SK-N-SH (cell line): ENCODE results near the gene SDF4.

Source experiments
- EP300 ChIP-seq, 2 experiments: IDR thresholded peaks; 2 replicates each; pipeline versions ENCODE4 v1.4.0 to v1.6.1; 2012; ENCODE audit warnings: borderline replicate concordance in 1 of 2, low read depth in 1 of 2, low read length in 1 of 2
- GATA2 ChIP-seq: sonication (generic); formaldehyde crosslinking; IDR thresholded peaks from 2 replicates; pipeline ENCODE4 v1.5.0; 2020; ENCODE audit warnings: mild to moderate bottlenecking, missing genetic modification reagents
- MXI1 ChIP-seq: IDR thresholded peaks from 2 replicates; pipeline ENCODE4 v1.6.1; 2012; ENCODE audit warnings: mild to moderate bottlenecking, low read depth, low read length, improper control_type of control experiment
- TF ChIP-seq, protein P1 (sequence below): fragments of 200-600 bp; sonication (generic); IDR thresholded peaks from 2 replicates; pipeline ENCODE4 v1.6.1; 2017; ENCODE audit warnings: antibody characterized with exemption, mild to moderate bottlenecking, moderate library complexity
- TF ChIP-seq, protein P2 (sequence below): IDR thresholded peaks from 2 replicates; pipeline ENCODE4 v1.6.1; 2012; ENCODE audit warnings: mild to moderate bottlenecking, low read depth, low read length, moderate library complexity

DNA sequence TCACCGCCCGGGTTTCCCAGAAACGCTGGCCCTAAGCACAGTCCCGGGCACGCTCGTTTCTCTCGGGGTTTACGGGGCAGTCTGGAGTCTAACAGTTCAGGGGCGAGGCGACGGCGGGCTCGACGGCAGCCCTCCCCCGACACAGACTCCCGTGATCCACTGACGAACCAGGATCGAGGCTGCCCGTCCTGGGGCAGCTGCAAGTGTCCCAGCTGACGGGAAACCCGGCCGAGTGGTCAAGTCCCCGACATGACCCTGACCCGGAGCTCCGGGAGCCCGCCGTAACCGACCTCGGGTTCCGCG lies 41.4 kb upstream of the SDF4 start:
- TF ChIP-seq, protein P1, sequence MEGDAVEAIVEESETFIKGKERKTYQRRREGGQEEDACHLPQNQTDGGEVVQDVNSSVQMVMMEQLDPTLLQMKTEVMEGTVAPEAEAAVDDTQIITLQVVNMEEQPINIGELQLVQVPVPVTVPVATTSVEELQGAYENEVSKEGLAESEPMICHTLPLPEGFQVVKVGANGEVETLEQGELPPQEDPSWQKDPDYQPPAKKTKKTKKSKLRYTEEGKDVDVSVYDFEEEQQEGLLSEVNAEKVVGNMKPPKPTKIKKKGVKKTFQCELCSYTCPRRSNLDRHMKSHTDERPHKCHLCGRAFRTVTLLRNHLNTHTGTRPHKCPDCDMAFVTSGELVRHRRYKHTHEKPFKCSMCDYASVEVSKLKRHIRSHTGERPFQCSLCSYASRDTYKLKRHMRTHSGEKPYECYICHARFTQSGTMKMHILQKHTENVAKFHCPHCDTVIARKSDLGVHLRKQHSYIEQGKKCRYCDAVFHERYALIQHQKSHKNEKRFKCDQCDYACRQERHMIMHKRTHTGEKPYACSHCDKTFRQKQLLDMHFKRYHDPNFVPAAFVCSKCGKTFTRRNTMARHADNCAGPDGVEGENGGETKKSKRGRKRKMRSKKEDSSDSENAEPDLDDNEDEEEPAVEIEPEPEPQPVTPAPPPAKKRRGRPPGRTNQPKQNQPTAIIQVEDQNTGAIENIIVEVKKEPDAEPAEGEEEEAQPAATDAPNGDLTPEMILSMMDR = no peak
- no peak for TF ChIP-seq MXI1
- TF ChIP-seq, protein P2, sequence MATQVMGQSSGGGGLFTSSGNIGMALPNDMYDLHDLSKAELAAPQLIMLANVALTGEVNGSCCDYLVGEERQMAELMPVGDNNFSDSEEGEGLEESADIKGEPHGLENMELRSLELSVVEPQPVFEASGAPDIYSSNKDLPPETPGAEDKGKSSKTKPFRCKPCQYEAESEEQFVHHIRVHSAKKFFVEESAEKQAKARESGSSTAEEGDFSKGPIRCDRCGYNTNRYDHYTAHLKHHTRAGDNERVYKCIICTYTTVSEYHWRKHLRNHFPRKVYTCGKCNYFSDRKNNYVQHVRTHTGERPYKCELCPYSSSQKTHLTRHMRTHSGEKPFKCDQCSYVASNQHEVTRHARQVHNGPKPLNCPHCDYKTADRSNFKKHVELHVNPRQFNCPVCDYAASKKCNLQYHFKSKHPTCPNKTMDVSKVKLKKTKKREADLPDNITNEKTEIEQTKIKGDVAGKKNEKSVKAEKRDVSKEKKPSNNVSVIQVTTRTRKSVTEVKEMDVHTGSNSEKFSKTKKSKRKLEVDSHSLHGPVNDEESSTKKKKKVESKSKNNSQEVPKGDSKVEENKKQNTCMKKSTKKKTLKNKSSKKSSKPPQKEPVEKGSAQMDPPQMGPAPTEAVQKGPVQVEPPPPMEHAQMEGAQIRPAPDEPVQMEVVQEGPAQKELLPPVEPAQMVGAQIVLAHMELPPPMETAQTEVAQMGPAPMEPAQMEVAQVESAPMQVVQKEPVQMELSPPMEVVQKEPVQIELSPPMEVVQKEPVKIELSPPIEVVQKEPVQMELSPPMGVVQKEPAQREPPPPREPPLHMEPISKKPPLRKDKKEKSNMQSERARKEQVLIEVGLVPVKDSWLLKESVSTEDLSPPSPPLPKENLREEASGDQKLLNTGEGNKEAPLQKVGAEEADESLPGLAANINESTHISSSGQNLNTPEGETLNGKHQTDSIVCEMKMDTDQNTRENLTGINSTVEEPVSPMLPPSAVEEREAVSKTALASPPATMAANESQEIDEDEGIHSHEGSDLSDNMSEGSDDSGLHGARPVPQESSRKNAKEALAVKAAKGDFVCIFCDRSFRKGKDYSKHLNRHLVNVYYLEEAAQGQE = no peak
- TF ChIP-seq EP300 (IDR thresholded peaks at IDR 0.05; ENCODE audit: borderline replicate concordance in 1 of 2, low read depth in 1 of 2, low read length in 1 of 2) = no peak
- no peak for TF ChIP-seq GATA2 (CRISPR knock-in tag)
